ENCODE data around the gene ZEB1. TPM values are rescaled to one million over a fixed set of nuclear protein-coding genes. Genes with fewer than 3 reads are reported as not detected.

Gene ZEB1
- total and polyA plus RNA-seq, 2 of the 8 experiments (the other 6 are each of a cell fraction or from before 2014, with no cell fraction given), result 0.08 to 0.15 TPM

- Histone ChIP-seq H2AK5ac (ENCODE audit: low read depth, low read length) (no peak overlapping the region), H2BK5ac (ENCODE audit: low read depth, low read length) (no peak overlapping the region), H3K9me3 (ENCODE audit: insufficient read depth in 2 of 2, low read depth in 1 of 2, low read length in 1 of 2) (no peaks in the 10 kb centered on the region), H4K8ac (ENCODE audit: extremely low read depth, insufficient read depth, low read length) (no peak overlapping the region), H3K4me2 (ENCODE audit: insufficient read depth in 1 of 2, low read depth in 2 of 2, low read length in 2 of 2) (no peak overlapping the region), H4K91ac (replicated peaks; ENCODE audit: insufficient read length, low read length) (no peak overlapping the region), H3K9ac (replicated peaks in 1 of 4; ENCODE audit: extremely low read depth in 1 of 4, low read depth in 3 of 4, low read length in 3 of 4) (no peak overlapping the region), H2BK120ac (replicated peaks; ENCODE audit: low read depth, low read length) (no peak overlapping the region), H3K27ac (ENCODE audit: low read depth, low read length) (no peak overlapping the region), H3K79me2 (ENCODE audit: control insufficient read depth in 1 of 2, insufficient read depth in 2 of 2, low read length in 2 of 2) (no peaks in the 10 kb centered on the region), H2BK15ac (ENCODE audit: low read length) (no peak overlapping the region), H3K23me2 (ENCODE audit: low read depth, low read length) (no peaks in the 10 kb centered on the region), H3K14ac (ENCODE audit: insufficient read length) (no peak overlapping the region), H3K4ac (replicated peaks; ENCODE audit: insufficient read length, low read depth, low read length) (no peak overlapping the region), H4K5ac (ENCODE audit: insufficient read length, low read depth, low read length) (no peak overlapping the region), H2AFZ (ENCODE audit: low read length) (no peak overlapping the region), H2BK12ac (ENCODE audit: low read depth, low read length) (no peak overlapping the region), H4K20me1 (replicated peaks in 1 of 2; ENCODE audit: control insufficient read depth in 1 of 2, insufficient read depth in 2 of 2, low read length in 2 of 2) (no peaks in the 10 kb centered on the region), H2BK20ac (ENCODE audit: low read length) (no peak overlapping the region), H3K4me1 (replicated peaks in 1 of 4; ENCODE audit: control insufficient read depth in 3 of 4, insufficient read depth in 4 of 4, low read length in 3 of 4) (no peaks in the 10 kb centered on the region), H3K23ac (ENCODE audit: insufficient read length) (no peak overlapping the region), H3K79me1 (ENCODE audit: low read depth, low read length) (no peaks in the 10 kb centered on the region), H3K18ac (ENCODE audit: extremely low read depth, low read length) (no peak overlapping the region), H3K36me3 (ENCODE audit: control insufficient read depth in 2 of 4, insufficient read depth in 4 of 4, low read length in 3 of 4) (no peaks in the 10 kb centered on the region), H3K27me3 (replicated peaks in 1 of 4; ENCODE audit: control insufficient read depth in 3 of 4, extremely low read depth in 1 of 4, insufficient read depth in 3 of 4, low read length in 3 of 4) (no peaks in the 10 kb centered on the region), H3K4me3 (ENCODE audit: extremely low read depth in 1 of 4, insufficient read depth in 2 of 4, low read depth in 3 of 4, low read length in 4 of 4) (no peak overlapping the region), H3K56ac (replicated peaks; ENCODE audit: insufficient read length, low read depth, low read length) (no peak overlapping the region)
- 86% methylated on average over 1 of the region's 1 CpG; no CpG with 5 or more reads in 1 of the 2 experiments for WGBS, 2 experiments (ENCODE audit: extremely low coverage in 1 of 2, insufficient coverage in 1 of 2, insufficient read length in 1 of 2, insufficient replicate concordance in 2 of 2, low coverage in 1 of 2, low lambda C conversion rate in 2 of 2, missing lambda C conversion rate in 1 of 2)
- ChIA-PET POLR2A (ENCODE audit: partially characterized antibody) (no interaction called here), CTCF (ENCODE audit: partially characterized antibody) (no interaction called here)
- TF ChIP-seq RXRA (IDR thresholded peaks at IDR 0.05; ENCODE audit: insufficient read depth, low read depth, low read length), result no peak
- TF ChIP-seq MAX (IDR thresholded peaks at IDR 0.05), result no peak
- no peak for TF ChIP-seq EP300 (IDR thresholded peaks at IDR 0.05; ENCODE audit: borderline replicate concordance in 1 of 2, low read depth in 2 of 2, low read length in 2 of 2)
- TF ChIP-seq TEAD4 (IDR thresholded peaks at IDR 0.05; ENCODE audit: low read depth, low read length), result no peak
- TF ChIP-seq TAF1 (IDR thresholded peaks at IDR 0.05; ENCODE audit: low read depth, low read length), result no peak
- TF ChIP-seq SP1 (IDR thresholded peaks at IDR 0.05; ENCODE audit: low read depth, low read length), result no peak
- TF ChIP-seq NANOG (IDR thresholded peaks at IDR 0.05; ENCODE audit: insufficient read depth, low read depth, low read length, poor library complexity, severe bottlenecking), result no peak
- TF ChIP-seq TCF12 (IDR thresholded peaks at IDR 0.05; ENCODE audit: low read depth, low read length), result no peak
- no peak for TF ChIP-seq YY1 (IDR thresholded peaks at IDR 0.05; ENCODE audit: low read depth, low read length)
- no peak for TF ChIP-seq CBX8 (IDR thresholded peaks at IDR 0.05; ENCODE audit: borderline replicate concordance, low read depth, low read length)
- no peak for TF ChIP-seq KDM4A (IDR thresholded peaks at IDR 0.05; ENCODE audit: low read depth, low read length, severe bottlenecking)
- TF ChIP-seq SRF (IDR thresholded peaks at IDR 0.05; ENCODE audit: low read depth, low read length), result no peak
- no peak for TF ChIP-seq SIRT6 (IDR thresholded peaks at IDR 0.05; ENCODE audit: low read length)
- DNase-seq (ENCODE audit: low read depth in 1 of 2, low spot score in 2 of 2) (no peak), FAIRE-seq (no peak)
Measured at GRCh38 chr10:31280972-31281371, 38.0 kb upstream of the ZEB1 start.
